ENCODE data around the gene LARP4B. TPM values are rescaled to one million over a fixed set of nuclear protein-coding genes. Genes with fewer than 3 reads are reported as not detected.

LARP4B gene
- polyA plus RNA-seq, 1 donor from 2014 or later = 14.2 TPM

DNA sequence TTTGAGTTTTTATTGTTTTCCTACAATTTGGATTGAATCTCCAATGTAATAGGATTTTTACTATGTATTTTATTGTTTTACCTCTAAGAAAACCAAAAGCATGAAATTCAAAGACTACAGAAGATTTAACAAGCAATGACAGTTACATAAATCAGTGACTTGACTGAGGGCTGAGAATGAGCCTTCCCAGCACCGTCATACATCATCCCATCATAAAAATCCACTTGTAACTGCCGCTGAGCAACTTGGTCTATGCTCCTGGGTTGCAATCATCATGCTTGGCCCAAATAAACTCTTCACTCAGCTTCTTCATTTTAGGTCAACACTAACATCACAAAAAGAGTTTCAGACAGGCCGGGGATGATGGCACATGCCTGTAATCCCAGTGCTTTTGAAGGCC lies 13.5 kb downstream of the LARP4B start:
- H3K79me2 ChIP-seq (replicated peaks; ENCODE audit: insufficient read depth, low read length) = peaks cover 35% of the 10 kb centered on the region
- H3K4me3 ChIP-seq (ENCODE audit: low read length) = no peak overlapping the region
- no peak for TF ChIP-seq SMC3 (conservative IDR thresholded peaks at IDR 0.05; ENCODE audit: poor library complexity)
- no peak for TF ChIP-seq EP300 (conservative IDR thresholded peaks at IDR 0.05; ENCODE audit: poor library complexity, severe bottlenecking)
- no peak for TF ChIP-seq RAD21 (conservative IDR thresholded peaks at IDR 0.05)
- TF ChIP-seq POLR2AphosphoS5 (IDR thresholded peaks at IDR 0.05) = no peak
- TF ChIP-seq EZH2 (IDR thresholded peaks at IDR 0.05; ENCODE audit: borderline replicate concordance, insufficient read depth, low read length, poor library complexity, severe bottlenecking) = no peak
- TF ChIP-seq, protein P1, sequence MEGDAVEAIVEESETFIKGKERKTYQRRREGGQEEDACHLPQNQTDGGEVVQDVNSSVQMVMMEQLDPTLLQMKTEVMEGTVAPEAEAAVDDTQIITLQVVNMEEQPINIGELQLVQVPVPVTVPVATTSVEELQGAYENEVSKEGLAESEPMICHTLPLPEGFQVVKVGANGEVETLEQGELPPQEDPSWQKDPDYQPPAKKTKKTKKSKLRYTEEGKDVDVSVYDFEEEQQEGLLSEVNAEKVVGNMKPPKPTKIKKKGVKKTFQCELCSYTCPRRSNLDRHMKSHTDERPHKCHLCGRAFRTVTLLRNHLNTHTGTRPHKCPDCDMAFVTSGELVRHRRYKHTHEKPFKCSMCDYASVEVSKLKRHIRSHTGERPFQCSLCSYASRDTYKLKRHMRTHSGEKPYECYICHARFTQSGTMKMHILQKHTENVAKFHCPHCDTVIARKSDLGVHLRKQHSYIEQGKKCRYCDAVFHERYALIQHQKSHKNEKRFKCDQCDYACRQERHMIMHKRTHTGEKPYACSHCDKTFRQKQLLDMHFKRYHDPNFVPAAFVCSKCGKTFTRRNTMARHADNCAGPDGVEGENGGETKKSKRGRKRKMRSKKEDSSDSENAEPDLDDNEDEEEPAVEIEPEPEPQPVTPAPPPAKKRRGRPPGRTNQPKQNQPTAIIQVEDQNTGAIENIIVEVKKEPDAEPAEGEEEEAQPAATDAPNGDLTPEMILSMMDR (IDR thresholded peaks at IDR 0.05; ENCODE audit: poor library complexity, severe bottlenecking) = no peak
- TF ChIP-seq, protein P2, sequence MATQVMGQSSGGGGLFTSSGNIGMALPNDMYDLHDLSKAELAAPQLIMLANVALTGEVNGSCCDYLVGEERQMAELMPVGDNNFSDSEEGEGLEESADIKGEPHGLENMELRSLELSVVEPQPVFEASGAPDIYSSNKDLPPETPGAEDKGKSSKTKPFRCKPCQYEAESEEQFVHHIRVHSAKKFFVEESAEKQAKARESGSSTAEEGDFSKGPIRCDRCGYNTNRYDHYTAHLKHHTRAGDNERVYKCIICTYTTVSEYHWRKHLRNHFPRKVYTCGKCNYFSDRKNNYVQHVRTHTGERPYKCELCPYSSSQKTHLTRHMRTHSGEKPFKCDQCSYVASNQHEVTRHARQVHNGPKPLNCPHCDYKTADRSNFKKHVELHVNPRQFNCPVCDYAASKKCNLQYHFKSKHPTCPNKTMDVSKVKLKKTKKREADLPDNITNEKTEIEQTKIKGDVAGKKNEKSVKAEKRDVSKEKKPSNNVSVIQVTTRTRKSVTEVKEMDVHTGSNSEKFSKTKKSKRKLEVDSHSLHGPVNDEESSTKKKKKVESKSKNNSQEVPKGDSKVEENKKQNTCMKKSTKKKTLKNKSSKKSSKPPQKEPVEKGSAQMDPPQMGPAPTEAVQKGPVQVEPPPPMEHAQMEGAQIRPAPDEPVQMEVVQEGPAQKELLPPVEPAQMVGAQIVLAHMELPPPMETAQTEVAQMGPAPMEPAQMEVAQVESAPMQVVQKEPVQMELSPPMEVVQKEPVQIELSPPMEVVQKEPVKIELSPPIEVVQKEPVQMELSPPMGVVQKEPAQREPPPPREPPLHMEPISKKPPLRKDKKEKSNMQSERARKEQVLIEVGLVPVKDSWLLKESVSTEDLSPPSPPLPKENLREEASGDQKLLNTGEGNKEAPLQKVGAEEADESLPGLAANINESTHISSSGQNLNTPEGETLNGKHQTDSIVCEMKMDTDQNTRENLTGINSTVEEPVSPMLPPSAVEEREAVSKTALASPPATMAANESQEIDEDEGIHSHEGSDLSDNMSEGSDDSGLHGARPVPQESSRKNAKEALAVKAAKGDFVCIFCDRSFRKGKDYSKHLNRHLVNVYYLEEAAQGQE (IDR thresholded peaks at IDR 0.05; ENCODE audit: borderline replicate concordance) = no peak
- TF ChIP-seq TAF1 (IDR thresholded peaks at IDR 0.05; ENCODE audit: low read depth) = no peak
- no peak for TF ChIP-seq MXI1 (conservative IDR thresholded peaks at IDR 0.05; ENCODE audit: poor library complexity, severe bottlenecking)
- no peaks in the 10 kb centered on the region for H4K20me1 ChIP-seq (ENCODE audit: insufficient read depth)
- H3K9ac ChIP-seq (ENCODE audit: low read length) = no peak overlapping the region
- no peaks in the 10 kb centered on the region for H3F3A ChIP-seq (ENCODE audit: insufficient read depth, low read length, poor library complexity, severe bottlenecking)
- no peaks in the 10 kb centered on the region for H3K9me3 ChIP-seq (ENCODE audit: low read length)
- no peaks in the 10 kb centered on the region for H3K9me2 ChIP-seq (ENCODE audit: insufficient read depth, low read length)
- H3K4me2 ChIP-seq (ENCODE audit: low read length) = no peak overlapping the region
- H3K27me3 ChIP-seq (ENCODE audit: insufficient read depth, low read depth, low read length) = no peaks in the 10 kb centered on the region
- no peaks in the 10 kb centered on the region for H3K36me3 ChIP-seq (ENCODE audit: insufficient read depth, low read length)
- no peak overlapping the region for H2AFZ ChIP-seq (ENCODE audit: low read depth, low read length)
- no peak overlapping the region for H3K27ac ChIP-seq (ENCODE audit: low read length)

DNA sequence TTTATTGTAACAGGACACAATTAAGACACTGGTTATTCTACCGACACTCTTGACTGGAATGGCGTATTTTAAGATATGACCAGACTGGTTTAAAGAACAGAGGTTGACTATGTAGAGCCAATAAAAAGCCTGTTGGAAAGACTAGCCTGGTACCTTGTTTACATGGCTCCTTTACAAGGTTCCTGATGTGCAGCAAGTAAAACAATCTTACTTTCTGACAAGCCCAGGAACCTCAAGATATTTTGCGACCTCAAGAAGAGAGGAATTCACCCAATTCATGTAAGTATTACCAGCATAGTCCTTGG lies 14.1 kb downstream of the LARP4B start:
- TF ChIP-seq, protein P1 (IDR thresholded peaks at IDR 0.05; ENCODE audit: poor library complexity, severe bottlenecking) = no peak
- TF ChIP-seq SMC3 (conservative IDR thresholded peaks at IDR 0.05; ENCODE audit: poor library complexity) (no peak), MXI1 (conservative IDR thresholded peaks at IDR 0.05; ENCODE audit: poor library complexity, severe bottlenecking) (no peak), POLR2AphosphoS5 (IDR thresholded peaks at IDR 0.05) (no peak), TAF1 (IDR thresholded peaks at IDR 0.05; ENCODE audit: low read depth) (no peak), RAD21 (conservative IDR thresholded peaks at IDR 0.05) (no peak), EZH2 (IDR thresholded peaks at IDR 0.05; ENCODE audit: borderline replicate concordance, insufficient read depth, low read length, poor library complexity, severe bottlenecking) (no peak), EP300 (conservative IDR thresholded peaks at IDR 0.05; ENCODE audit: poor library complexity, severe bottlenecking) (no peak)
- TF ChIP-seq, protein P2 (IDR thresholded peaks at IDR 0.05; ENCODE audit: borderline replicate concordance) = no peak

More for the DNA sequence above, 14.1 kb downstream of the LARP4B start:
- no peaks in the 10 kb centered on the region for H3K27me3 ChIP-seq (ENCODE audit: insufficient read depth, low read depth, low read length)
- no peaks in the 10 kb centered on the region for H4K20me1 ChIP-seq (ENCODE audit: insufficient read depth)
- H3K27ac ChIP-seq (ENCODE audit: low read length) = no peak overlapping the region
- H3K79me2 ChIP-seq (replicated peaks; ENCODE audit: insufficient read depth, low read length) = peaks cover 31% of the 10 kb centered on the region
- no peaks in the 10 kb centered on the region for H3F3A ChIP-seq (ENCODE audit: insufficient read depth, low read length, poor library complexity, severe bottlenecking)
- no peak overlapping the region for H3K4me2 ChIP-seq (ENCODE audit: low read length)
- no peak overlapping the region for H3K4me3 ChIP-seq (ENCODE audit: low read length)
- no peaks in the 10 kb centered on the region for H3K9me2 ChIP-seq (ENCODE audit: insufficient read depth, low read length)
- H3K36me3 ChIP-seq (ENCODE audit: insufficient read depth, low read length) = no peaks in the 10 kb centered on the region
- no peaks in the 10 kb centered on the region for H3K9me3 ChIP-seq (ENCODE audit: low read length)
- no peak overlapping the region for H2AFZ ChIP-seq (ENCODE audit: low read depth, low read length)
- no peak overlapping the region for H3K9ac ChIP-seq (ENCODE audit: low read length)
